Glutamatergic neuron (in vitro differentiated cells): ENCODE data around the gene ITIH1. TPM values are rescaled to one million over a fixed set of nuclear protein-coding genes. Genes with fewer than 3 reads are reported as not detected.

Experiments used
- DNase-seq: peaks from one replicate; pipeline ENCODE4 v3.0.0; 2022
- H3K27ac Mint-ChIP-seq: one replicate; pipeline ENCODE4 v1.8.0; 2020; ENCODE audit warnings: mild to moderate bottlenecking, mixed read lengths, inconsistent platforms; ENCODE audit not compliant: unreplicated experiment
- H3K27me3 Mint-ChIP-seq: one replicate; pipeline ENCODE4 v1.8.0; 2020; ENCODE audit warnings: mild to moderate bottlenecking, moderate library complexity, mixed read lengths, inconsistent platforms; ENCODE audit not compliant: unreplicated experiment
- H3K36me3 Mint-ChIP-seq: one replicate; pipeline ENCODE4 v1.8.0; 2020; ENCODE audit warnings: mild to moderate bottlenecking, mixed read lengths, inconsistent platforms; ENCODE audit not compliant: unreplicated experiment
- H3K4me1 Mint-ChIP-seq: one replicate; pipeline ENCODE4 v1.8.0; 2020; ENCODE audit warnings: mild to moderate bottlenecking, low read depth, mixed read lengths, inconsistent platforms; ENCODE audit not compliant: unreplicated experiment
- H3K4me3 Mint-ChIP-seq: one replicate; pipeline ENCODE4 v1.8.0; 2020; ENCODE audit warnings: mild to moderate bottlenecking, mixed read lengths, inconsistent platforms; ENCODE audit not compliant: unreplicated experiment
- H3K9me3 Mint-ChIP-seq: one replicate; pipeline ENCODE4 v1.8.0; 2020; ENCODE audit warnings: mild to moderate bottlenecking, moderate library complexity, mixed read lengths, inconsistent platforms; ENCODE audit not compliant: unreplicated experiment
- CTCF ChIP-seq: fragments of 200-600 bp; sonication (generic); IDR thresholded peaks from one replicate; pipeline ENCODE4 v1.5.0; 2021; ENCODE audit not compliant: partially characterized antibody, unreplicated experiment
- total RNA-seq: library from RNA; stranded (reverse); fragmentation: NEBNext Ultra II Directional; extraction: Animal tissue kit (Norgen Biotek cat#: 25700); gene quantifications from one replicate; pipeline ENCODE4 v1.2.1, GENCODE V29; 2021; ENCODE audit not compliant: unreplicated experiment

The ITIH1 gene
- total RNA-seq, 1 donor from 2014 or later = not detected

- DNase-seq = no peak
- peaks cover 5% of the 10 kb centered on the region for H3K9me3 Mint-ChIP-seq
- no peak for TF ChIP-seq CTCF
- H3K36me3 Mint-ChIP-seq = no peaks in the 10 kb centered on the region
- no peaks in the 10 kb centered on the region for H3K4me1 Mint-ChIP-seq
- no peaks in the 10 kb centered on the region for H3K27me3 Mint-ChIP-seq
- no peak overlapping the region for H3K27ac Mint-ChIP-seq
- H3K4me3 Mint-ChIP-seq = no peak overlapping the region
These were observed 36.4 kb downstream of the ITIH1 start for GRCh38 chr3:52813810-52814209.

GRCh38 chr3:52816199-52816598, 38.8 kb downstream of the ITIH1 start:
- Mint-ChIP-seq H3K9me3 (peaks cover 5% of the 10 kb centered on the region), H3K4me1 (peaks cover 9% of the 10 kb centered on the region), H3K4me3 (no peak overlapping the region), H3K27ac (no peak overlapping the region), H3K27me3 (no peaks in the 10 kb centered on the region), H3K36me3 (no peaks in the 10 kb centered on the region)
- TF ChIP-seq CTCF = no peak
- DNase-seq = no peak

DNA sequence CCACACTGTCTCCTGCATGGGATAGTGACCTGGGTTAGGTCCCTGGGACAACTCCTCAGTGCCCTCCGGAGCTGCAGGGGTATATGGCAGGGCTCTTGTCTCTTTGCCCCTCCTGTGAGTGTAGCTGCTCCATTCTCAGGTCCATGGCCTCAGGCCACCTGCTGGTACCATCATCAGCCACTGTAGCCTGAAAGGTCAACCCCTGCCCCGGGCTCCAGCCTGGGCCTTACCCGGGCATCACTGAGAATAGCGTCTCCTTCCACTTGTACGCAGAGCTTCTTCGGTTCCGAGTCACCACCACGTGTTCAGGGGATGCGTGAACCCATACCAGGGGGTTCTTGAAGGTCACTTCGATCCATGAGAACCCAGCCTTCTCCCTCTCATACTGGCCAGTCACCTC, 39.3 kb downstream of the ITIH1 start:
- no peak for TF ChIP-seq CTCF
- Mint-ChIP-seq H3K36me3 (no peaks in the 10 kb centered on the region), H3K9me3 (peaks cover 4% of the 10 kb centered on the region), H3K4me1 (peaks cover 9% of the 10 kb centered on the region), H3K4me3 (no peak overlapping the region), H3K27me3 (no peaks in the 10 kb centered on the region), H3K27ac (no peak overlapping the region)
- DNase-seq = no peak

DNA sequence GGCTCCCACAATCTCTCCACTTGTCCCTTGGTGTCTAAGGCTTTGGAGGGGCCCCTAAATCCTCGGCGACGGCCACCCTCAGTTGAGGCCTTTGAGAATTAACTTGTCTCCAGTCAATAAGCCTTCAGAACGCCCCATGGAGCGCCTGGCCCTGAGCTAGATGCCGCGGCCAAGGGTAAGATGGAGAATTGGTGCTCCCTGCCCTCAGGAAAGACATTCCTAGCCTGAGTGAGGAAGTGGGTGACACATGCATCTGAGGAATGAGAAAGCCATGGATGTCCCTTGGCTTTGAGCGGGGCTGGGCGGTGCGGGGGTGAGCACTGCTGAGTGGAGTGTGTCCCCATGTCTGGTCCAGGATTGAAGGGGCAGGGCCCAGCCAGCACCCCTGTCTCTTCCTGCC, 39.8 kb downstream of the ITIH1 start:
- no peaks in the 10 kb centered on the region for H3K27me3 Mint-ChIP-seq
- TF ChIP-seq CTCF = no peak
- peaks cover 9% of the 10 kb centered on the region for H3K4me1 Mint-ChIP-seq
- peaks cover 6% of the 10 kb centered on the region for H3K9me3 Mint-ChIP-seq
- no peak overlapping the region for H3K4me3 Mint-ChIP-seq
- H3K27ac Mint-ChIP-seq = no peak overlapping the region
- no peak for DNase-seq
- no peaks in the 10 kb centered on the region for H3K36me3 Mint-ChIP-seq

DNA sequence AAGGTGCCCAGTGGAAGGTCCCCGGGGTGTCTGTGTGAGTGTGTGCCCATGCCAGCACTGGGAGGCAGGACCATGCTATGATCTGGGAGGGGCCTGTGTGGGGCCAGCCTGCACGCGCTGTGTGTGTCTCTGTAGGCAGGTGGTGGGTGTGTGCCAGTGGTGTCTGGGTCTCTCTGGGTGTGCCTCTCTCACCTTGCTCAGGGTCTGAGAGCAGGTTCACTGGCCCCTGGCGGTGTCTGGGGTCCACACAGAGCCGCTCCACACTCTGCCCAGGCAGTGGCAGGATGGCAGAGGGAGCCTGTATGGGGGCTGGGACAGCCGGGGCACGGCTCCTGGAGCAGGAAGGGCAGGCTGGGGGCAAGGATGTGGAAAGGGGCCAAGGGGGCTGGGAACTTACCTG, 40.5 kb downstream of the ITIH1 start:
- DNase-seq = no peak
- peaks cover 9% of the 10 kb centered on the region for H3K4me1 Mint-ChIP-seq
- H3K36me3 Mint-ChIP-seq = no peaks in the 10 kb centered on the region
- H3K27ac Mint-ChIP-seq = no peak overlapping the region
- no peak overlapping the region for H3K4me3 Mint-ChIP-seq
- no peaks in the 10 kb centered on the region for H3K27me3 Mint-ChIP-seq
- TF ChIP-seq CTCF = no peak
- H3K9me3 Mint-ChIP-seq = peaks cover 6% of the 10 kb centered on the region
